ENCODE data around the gene INO80C.

DNA sequence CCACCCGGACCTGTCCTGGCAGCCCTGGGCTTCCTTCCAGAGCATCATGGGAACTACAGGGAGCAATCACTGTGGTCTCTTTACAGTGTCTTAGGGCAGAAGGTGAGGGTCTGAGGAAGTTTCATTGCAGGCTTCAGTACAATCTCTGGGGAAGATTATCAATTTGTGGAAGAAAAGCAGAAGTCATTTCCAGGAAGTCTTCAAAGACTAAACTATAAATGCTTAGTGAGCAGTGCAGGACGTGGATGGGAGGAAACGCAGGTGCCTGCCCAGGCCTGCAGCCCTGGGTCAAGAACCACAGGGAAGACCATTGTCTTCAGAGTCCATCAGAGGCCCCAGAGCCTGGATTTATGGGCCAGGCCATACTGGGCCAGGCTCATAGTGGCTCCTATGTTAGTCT lies 54.3 kb downstream of the INO80C start:
- TF ChIP-seq, protein P1, sequence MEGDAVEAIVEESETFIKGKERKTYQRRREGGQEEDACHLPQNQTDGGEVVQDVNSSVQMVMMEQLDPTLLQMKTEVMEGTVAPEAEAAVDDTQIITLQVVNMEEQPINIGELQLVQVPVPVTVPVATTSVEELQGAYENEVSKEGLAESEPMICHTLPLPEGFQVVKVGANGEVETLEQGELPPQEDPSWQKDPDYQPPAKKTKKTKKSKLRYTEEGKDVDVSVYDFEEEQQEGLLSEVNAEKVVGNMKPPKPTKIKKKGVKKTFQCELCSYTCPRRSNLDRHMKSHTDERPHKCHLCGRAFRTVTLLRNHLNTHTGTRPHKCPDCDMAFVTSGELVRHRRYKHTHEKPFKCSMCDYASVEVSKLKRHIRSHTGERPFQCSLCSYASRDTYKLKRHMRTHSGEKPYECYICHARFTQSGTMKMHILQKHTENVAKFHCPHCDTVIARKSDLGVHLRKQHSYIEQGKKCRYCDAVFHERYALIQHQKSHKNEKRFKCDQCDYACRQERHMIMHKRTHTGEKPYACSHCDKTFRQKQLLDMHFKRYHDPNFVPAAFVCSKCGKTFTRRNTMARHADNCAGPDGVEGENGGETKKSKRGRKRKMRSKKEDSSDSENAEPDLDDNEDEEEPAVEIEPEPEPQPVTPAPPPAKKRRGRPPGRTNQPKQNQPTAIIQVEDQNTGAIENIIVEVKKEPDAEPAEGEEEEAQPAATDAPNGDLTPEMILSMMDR (conservative IDR thresholded peaks at IDR 0.05; ENCODE audit: low read depth, low read length): no peak
- TF ChIP-seq NFE2L2 (IDR thresholded peaks at IDR 0.05; ENCODE audit: low read depth, low read length): no peak
- TF ChIP-seq CHD1 (IDR thresholded peaks at IDR 0.05; ENCODE audit: low read depth, low read length): no peak
- TF ChIP-seq POLR2A (IDR thresholded peaks at IDR 0.05; ENCODE audit: low read depth, low read length): no peak
- TF ChIP-seq CEBPB (IDR thresholded peaks at IDR 0.05; ENCODE audit: low read depth, low read length): no peak
- TF ChIP-seq RCOR1 (IDR thresholded peaks at IDR 0.05; ENCODE audit: insufficient replicate concordance, low read length): no peak
- no peak for TF ChIP-seq RAD21 (IDR thresholded peaks at IDR 0.05; ENCODE audit: low read length)
- TF ChIP-seq MAFK (IDR thresholded peaks at IDR 0.05; ENCODE audit: low read depth, low read length): no peak

Data from IMR-90 (cell line).